ENCODE measurements around the gene TM4SF5.

DNA sequence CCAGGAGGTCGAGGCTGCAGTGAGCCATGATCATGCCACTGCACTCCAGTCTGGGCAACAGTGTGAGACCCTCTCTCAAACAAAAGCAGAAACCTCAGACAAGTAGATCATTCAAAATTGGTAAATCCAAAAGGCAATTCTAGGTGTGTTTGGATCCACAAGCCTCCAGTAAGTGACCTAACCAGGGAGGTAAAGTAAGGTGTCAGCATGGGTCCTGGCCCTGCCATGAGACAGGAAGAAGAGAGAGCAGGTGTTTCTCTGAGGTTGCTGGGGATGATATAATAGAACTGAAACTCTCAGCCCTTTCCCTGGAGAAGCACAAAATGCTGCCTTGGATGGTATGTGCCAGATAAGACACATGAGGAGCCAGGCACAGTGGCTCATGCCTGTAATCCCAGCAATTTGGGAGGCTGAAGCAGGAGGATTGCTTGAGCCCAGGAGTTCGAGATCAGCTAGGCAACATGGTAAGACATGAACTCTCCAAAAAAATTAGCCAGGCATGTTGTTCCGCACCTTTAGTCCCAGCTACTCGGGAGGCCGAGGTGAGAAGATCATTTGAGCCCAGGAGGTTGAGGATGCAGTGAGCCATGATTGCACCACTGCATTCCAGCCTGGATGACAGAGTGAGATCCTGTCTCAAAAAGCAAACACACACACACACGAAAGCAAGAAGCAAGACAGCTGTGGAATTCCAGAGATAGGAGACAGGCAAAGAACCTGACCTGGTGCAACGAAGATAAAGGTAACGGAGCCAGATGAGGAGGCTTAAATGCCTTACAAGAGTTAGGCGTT, 6.5 kb downstream of the TM4SF5 start:
- TF ChIP-seq NFIC (IDR thresholded peaks at IDR 0.05; ENCODE audit: low read depth, low read length) (no peak), CHD1 (IDR thresholded peaks at IDR 0.05; ENCODE audit: low read depth, low read length) (no peak), EP300 (IDR thresholded peaks at IDR 0.05; ENCODE audit: borderline replicate concordance in 1 of 2, control insufficient read depth in 1 of 2, low read depth in 2 of 2, low read length in 2 of 2) (no peak), SIN3A (IDR thresholded peaks at IDR 0.05; ENCODE audit: low read depth, low read length) (no peak), BHLHE40 (IDR thresholded peaks at IDR 0.05; ENCODE audit: borderline replicate concordance in 1 of 2, low read depth in 2 of 2, low read length in 1 of 2) (no peak), RFX5 (IDR thresholded peaks at IDR 0.05; ENCODE audit: low read depth, low read length) (no peak), JUNB (IDR thresholded peaks at IDR 0.05) (no peak)
- TF ChIP-seq, protein P1, sequence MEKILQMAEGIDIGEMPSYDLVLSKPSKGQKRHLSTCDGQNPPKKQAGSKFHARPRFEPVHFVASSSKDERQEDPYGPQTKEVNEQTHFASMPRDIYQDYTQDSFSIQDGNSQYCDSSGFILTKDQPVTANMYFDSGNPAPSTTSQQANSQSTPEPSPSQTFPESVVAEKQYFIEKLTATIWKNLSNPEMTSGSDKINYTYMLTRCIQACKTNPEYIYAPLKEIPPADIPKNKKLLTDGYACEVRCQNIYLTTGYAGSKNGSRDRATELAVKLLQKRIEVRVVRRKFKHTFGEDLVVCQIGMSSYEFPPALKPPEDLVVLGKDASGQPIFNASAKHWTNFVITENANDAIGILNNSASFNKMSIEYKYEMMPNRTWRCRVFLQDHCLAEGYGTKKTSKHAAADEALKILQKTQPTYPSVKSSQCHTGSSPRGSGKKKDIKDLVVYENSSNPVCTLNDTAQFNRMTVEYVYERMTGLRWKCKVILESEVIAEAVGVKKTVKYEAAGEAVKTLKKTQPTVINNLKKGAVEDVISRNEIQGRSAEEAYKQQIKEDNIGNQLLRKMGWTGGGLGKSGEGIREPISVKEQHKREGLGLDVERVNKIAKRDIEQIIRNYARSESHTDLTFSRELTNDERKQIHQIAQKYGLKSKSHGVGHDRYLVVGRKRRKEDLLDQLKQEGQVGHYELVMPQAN (conservative IDR thresholded peaks at IDR 0.05): no peak
- TF ChIP-seq, protein P2, sequence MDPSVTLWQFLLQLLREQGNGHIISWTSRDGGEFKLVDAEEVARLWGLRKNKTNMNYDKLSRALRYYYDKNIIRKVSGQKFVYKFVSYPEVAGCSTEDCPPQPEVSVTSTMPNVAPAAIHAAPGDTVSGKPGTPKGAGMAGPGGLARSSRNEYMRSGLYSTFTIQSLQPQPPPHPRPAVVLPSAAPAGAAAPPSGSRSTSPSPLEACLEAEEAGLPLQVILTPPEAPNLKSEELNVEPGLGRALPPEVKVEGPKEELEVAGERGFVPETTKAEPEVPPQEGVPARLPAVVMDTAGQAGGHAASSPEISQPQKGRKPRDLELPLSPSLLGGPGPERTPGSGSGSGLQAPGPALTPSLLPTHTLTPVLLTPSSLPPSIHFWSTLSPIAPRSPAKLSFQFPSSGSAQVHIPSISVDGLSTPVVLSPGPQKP (IDR thresholded peaks at IDR 0.05; ENCODE audit: low read depth, low read length): no peak

Data from GM12878 (cell line).